Measurements from ENCODE around the gene TMPO. TPM values are rescaled to one million over a fixed set of nuclear protein-coding genes. Genes with fewer than 3 reads are reported as not detected.

TMPO gene, protein sequence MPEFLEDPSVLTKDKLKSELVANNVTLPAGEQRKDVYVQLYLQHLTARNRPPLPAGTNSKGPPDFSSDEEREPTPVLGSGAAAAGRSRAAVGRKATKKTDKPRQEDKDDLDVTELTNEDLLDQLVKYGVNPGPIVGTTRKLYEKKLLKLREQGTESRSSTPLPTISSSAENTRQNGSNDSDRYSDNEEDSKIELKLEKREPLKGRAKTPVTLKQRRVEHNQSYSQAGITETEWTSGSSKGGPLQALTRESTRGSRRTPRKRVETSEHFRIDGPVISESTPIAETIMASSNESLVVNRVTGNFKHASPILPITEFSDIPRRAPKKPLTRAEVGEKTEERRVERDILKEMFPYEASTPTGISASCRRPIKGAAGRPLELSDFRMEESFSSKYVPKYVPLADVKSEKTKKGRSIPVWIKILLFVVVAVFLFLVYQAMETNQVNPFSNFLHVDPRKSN
- 100 to 1,000 TPM in 1 of 4 donors, 10 to 100 TPM in 3; 19.5 to 104 (median 45.4) TPM for polyA plus RNA-seq
- long read RNA-seq, donor 1, full-length matches to known transcripts: 35 of 58 reads
- long read RNA-seq, donor 1, partial matches to known transcripts: 23 of 58 reads
- long read RNA-seq, donor 1, other reads (novel, unspliced or antisense): 0 of 58 reads
- long read RNA-seq, donor 2, full-length matches to known transcripts: 7 of 7 reads
- long read RNA-seq, donor 2, partial matches to known transcripts: 0 of 7 reads
- long read RNA-seq, donor 2, other reads (novel, unspliced or antisense): 0 of 7 reads
- long read RNA-seq, donor 3, full-length matches to known transcripts: 16 of 36 reads
- long read RNA-seq, donor 3, partial matches to known transcripts: 20 of 36 reads
- long read RNA-seq, donor 3, other reads (novel, unspliced or antisense): 0 of 36 reads
- long read RNA-seq, donor 4, full-length matches to known transcripts: 1 of 1 reads
- long read RNA-seq, donor 4, partial matches to known transcripts: 0 of 1 reads
- long read RNA-seq, donor 4, other reads (novel, unspliced or antisense): 0 of 1 reads
- long read RNA-seq, donor 5, partial matches to known transcripts: 6 of 8 reads
- long read RNA-seq, donor 5, other reads (novel, unspliced or antisense): 0 of 8 reads
- long read RNA-seq, donor 6, full-length matches to known transcripts: 13 of 34 reads
- long read RNA-seq, donor 6, partial matches to known transcripts: 21 of 34 reads
- long read RNA-seq, donor 6, other reads (novel, unspliced or antisense): 0 of 34 reads
- long read RNA-seq, donor 7: 0 reads
- long read RNA-seq, donor 8, full-length matches to known transcripts: 1 of 11 reads
- long read RNA-seq, donor 8, partial matches to known transcripts: 10 of 11 reads
- long read RNA-seq, donor 8, other reads (novel, unspliced or antisense): 0 of 11 reads
- long read RNA-seq, donor 9, full-length matches to known transcripts: 5 of 5 reads
- long read RNA-seq, donor 9, partial matches to known transcripts: 0 of 5 reads
- long read RNA-seq, donor 9, other reads (novel, unspliced or antisense): 0 of 5 reads
- long read RNA-seq, donor 10, full-length matches to known transcripts: 23 of 30 reads
- long read RNA-seq, donor 10, partial matches to known transcripts: 7 of 30 reads
- long read RNA-seq, donor 10, other reads (novel, unspliced or antisense): 0 of 30 reads

DNA sequence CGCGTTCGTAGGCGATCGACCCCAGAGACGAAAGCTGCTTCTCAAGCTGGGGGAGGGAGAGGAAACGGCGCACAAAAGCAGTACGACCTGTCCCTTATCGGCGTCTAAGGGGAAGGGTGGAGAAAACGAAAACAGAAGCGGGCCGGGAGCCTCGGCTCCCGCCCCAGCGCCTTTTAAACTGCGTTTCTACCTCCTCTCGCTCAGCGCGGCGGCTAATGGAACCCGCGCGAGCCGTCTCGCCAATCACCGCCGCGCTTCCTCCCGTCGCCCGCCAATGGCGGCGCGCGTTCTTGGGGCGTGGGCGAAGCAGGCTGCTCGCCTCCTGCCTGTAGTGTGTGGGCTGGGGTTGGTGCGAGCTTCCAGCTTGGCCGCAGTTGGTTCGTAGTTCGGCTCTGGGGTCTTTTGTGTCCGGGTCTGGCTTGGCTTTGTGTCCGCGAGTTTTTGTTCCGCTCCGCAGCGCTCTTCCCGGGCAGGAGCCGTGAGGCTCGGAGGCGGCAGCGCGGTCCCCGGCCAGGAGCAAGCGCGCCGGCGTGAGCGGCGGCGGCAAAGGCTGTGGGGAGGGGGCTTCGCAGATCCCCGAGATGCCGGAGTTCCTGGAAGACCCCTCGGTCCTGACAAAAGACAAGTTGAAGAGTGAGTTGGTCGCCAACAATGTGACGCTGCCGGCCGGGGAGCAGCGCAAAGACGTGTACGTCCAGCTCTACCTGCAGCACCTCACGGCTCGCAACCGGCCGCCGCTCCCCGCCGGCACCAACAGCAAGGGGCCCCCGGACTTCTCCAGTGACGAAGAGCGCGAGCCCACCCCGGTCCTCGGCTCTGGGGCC is at the start of gene TMPO:
TMPO (plus strand) TSS at position 304 of the 824 bp plus-strand sequence; CDS start at position 582, 278 bp downstream.
- DNase-seq: peak; percentile 96 to 99
- FAIRE-seq: no peak
- H3K27ac ChIP-seq (ENCODE audit: low read depth in 1 of 3, low read length in 2 of 3): peak within 1 kb of the TSS; percentile 89 to 99 (median 98)
- H3K27me3 ChIP-seq (ENCODE audit: control insufficient read depth in 3 of 3, insufficient read depth in 3 of 3, low read length in 3 of 3): no peaks in the 10 kb centered on the region
- WGBS, 3 donors: 0% methylated on average over 88 of the region's 88 CpGs
- peak within 1 kb of the TSS; percentile 84 to 92 (median 89) for H3K4me3 ChIP-seq (ENCODE audit: low read depth in 1 of 3, low read length in 3 of 3)
- H3K36me3 ChIP-seq (ENCODE audit: control insufficient read depth in 3 of 3, insufficient read depth in 2 of 3, low read depth in 1 of 3, low read length in 3 of 3): peaks cover 0 to 14% (median 0%) of the 10 kb centered on the region in 3 donors
- no peaks in the 10 kb centered on the region for H3K4me1 ChIP-seq (ENCODE audit: control insufficient read depth in 3 of 3, insufficient read depth in 2 of 3, low read depth in 1 of 3, low read length in 2 of 3)
- H3K9me3 ChIP-seq (ENCODE audit: control insufficient read depth in 2 of 2, insufficient read depth in 1 of 2, low read depth in 1 of 2, low read length in 1 of 2): no peaks in the 10 kb centered on the region

DNA sequence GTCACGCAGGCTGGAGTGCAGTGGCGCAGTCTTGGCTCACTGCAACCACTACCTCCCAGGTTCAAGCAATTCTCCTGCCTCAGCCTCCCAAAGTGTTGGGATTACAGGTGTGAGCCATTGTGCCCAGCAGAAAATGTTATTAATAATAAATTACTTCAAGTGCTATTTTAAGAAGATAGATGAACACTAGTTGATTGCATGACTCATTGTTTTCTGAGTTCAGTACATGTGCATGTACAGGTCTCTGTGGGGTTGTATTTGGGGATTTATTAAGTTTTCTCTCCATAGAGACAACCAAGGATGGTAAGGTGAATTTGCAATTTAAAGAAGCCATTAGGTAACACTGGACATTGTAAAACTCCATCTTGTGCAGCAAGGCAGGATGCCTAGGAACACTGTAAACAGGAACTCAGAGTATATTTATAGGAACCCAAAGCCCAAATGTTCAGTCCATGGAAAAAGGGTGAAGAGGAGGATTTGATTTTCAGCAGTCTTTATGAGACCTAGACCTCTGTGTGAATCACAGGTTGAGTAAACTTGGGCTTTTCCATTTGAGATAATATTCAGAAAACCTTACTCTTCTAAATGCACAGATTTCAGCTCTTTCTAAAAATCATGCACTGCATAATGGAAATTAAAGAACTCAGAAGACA is 49.3 kb upstream of the TMPO start:
- FAIRE-seq: no peak
- H3K27me3 ChIP-seq (ENCODE audit: control insufficient read depth in 3 of 3, insufficient read depth in 3 of 3, low read length in 3 of 3): no peaks in the 10 kb centered on the region
- H3K27ac ChIP-seq (ENCODE audit: low read depth in 1 of 3, low read length in 2 of 3): no peak overlapping the region
- no peak overlapping the region for H3K4me3 ChIP-seq (ENCODE audit: low read depth in 1 of 3, low read length in 3 of 3)
- WGBS, 3 donors: 88 to 95% (median 89%) methylated on average over 2 of the region's 2 CpGs
- H3K9me3 ChIP-seq (ENCODE audit: control insufficient read depth in 2 of 2, insufficient read depth in 1 of 2, low read depth in 1 of 2, low read length in 1 of 2): no peaks in the 10 kb centered on the region
- no peaks in the 10 kb centered on the region for H3K36me3 ChIP-seq (ENCODE audit: control insufficient read depth in 3 of 3, insufficient read depth in 2 of 3, low read depth in 1 of 3, low read length in 3 of 3)
- H3K4me1 ChIP-seq (ENCODE audit: control insufficient read depth in 3 of 3, insufficient read depth in 2 of 3, low read depth in 1 of 3, low read length in 2 of 3): no peaks in the 10 kb centered on the region
- no peak for DNase-seq

DNA sequence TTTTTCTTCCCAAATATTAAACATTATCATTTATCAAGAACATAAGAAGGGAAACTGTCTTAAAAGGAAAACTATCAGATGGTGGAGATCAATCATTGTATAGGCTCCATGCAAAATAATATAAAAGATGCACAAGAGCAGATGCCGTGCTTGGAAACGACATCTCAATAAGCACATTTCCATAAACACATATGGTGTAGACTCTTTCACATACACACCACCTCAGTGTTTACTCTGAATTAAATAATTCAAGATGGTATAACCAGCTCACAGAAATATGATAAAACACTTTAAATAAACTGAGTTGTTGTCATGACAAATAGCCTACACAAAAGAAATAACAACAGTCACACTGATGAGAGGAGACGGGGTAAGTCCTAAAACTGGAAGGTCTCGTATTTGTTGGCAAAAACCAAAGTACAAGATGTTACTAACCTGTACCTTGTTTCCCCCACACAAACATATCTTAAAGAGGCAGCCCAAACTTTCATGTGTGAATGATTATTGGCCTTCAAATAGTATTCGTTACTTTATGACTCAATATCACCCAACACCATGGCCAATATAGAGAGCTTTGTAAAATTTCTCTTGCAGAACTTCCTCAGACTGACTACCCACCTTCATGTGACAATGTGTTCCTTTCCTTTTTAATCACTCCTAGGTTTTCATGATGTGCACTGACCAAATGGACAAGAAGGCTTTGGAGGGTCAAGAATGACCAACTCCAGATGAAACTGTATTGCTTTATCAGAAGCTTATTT is 48.6 kb upstream of the TMPO start:
- Histone ChIP-seq H3K4me3 (ENCODE audit: low read depth in 1 of 3, low read length in 3 of 3) (no peak overlapping the region), H3K4me1 (ENCODE audit: control insufficient read depth in 3 of 3, insufficient read depth in 2 of 3, low read depth in 1 of 3, low read length in 2 of 3) (no peaks in the 10 kb centered on the region), H3K27me3 (ENCODE audit: control insufficient read depth in 3 of 3, insufficient read depth in 3 of 3, low read length in 3 of 3) (no peaks in the 10 kb centered on the region), H3K9me3 (ENCODE audit: control insufficient read depth in 2 of 2, insufficient read depth in 1 of 2, low read depth in 1 of 2, low read length in 1 of 2) (no peaks in the 10 kb centered on the region), H3K36me3 (ENCODE audit: control insufficient read depth in 3 of 3, insufficient read depth in 2 of 3, low read depth in 1 of 3, low read length in 3 of 3) (no peaks in the 10 kb centered on the region), H3K27ac (ENCODE audit: low read depth in 1 of 3, low read length in 2 of 3) (no peak overlapping the region)
- FAIRE-seq (no peak), DNase-seq (no peak)
- 79 to 90% (median 82%) methylated on average over 5 of the region's 5 CpGs for WGBS, 3 donors

DNA sequence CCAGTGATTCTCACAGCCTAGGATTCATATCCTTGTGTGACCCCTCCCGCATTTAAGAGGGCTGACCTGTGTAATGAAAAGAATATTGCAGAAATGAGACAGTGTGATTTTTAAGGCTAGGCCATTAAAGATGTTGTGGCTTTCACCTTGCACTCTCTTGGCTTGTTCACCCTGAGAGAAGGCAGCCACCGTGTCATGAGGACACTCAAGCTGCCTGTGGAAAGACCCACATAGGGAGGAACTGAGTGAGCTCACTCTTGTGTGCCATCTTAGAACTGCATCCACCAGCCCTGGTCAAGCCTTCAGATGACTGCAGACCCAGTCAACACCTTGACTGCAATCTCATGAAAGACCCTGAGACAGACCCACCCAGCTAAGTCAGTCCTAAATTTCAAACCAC is 46.3 kb upstream of the TMPO start:
- WGBS, 3 donors: 78 to 94% (median 92%) methylated on average over 2 of the region's 2 CpGs
- no peak for FAIRE-seq

DNA sequence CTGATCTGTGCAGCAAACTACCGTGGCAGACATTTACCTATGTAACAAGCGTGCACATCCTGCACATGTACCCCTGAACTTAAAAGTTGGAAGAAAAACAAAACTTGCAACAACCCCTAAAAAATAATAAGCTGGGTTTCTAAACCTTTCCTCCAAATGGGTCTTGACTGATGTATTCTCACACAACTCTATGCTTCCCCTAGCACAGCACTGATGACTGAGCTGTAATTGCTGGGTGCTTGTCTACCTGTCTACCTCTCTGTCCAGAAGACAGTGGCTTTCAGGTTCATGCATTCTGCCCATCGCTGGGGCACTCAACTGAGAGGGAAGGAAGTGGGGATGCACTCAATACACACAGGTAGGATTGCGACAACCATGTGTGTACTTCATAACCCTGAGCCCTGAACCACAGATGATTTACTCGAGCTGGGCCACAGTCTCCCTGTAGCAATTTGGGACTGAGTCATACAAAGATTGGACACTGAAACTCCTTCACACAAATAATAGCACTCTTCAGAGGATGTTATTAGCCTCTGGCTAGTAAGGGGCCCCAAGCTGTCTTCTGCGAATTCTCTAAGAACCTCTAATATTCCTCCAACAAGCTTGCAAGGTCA is 44.8 kb upstream of the TMPO start:
- WGBS, 3 donors: 75 to 85% (median 81%) methylated on average over 6 of the region's 6 CpGs
- no peak overlapping the region for H3K4me3 ChIP-seq (ENCODE audit: low read depth in 1 of 3, low read length in 3 of 3)
- H3K27ac ChIP-seq (ENCODE audit: low read depth in 1 of 3, low read length in 2 of 3): no peak overlapping the region
- no peaks in the 10 kb centered on the region for H3K27me3 ChIP-seq (ENCODE audit: control insufficient read depth in 3 of 3, insufficient read depth in 3 of 3, low read length in 3 of 3)
- no peaks in the 10 kb centered on the region for H3K36me3 ChIP-seq (ENCODE audit: control insufficient read depth in 3 of 3, insufficient read depth in 2 of 3, low read depth in 1 of 3, low read length in 3 of 3)
- H3K4me1 ChIP-seq (ENCODE audit: control insufficient read depth in 3 of 3, insufficient read depth in 2 of 3, low read depth in 1 of 3, low read length in 2 of 3): no peaks in the 10 kb centered on the region
- FAIRE-seq: no peak
- no peaks in the 10 kb centered on the region for H3K9me3 ChIP-seq (ENCODE audit: control insufficient read depth in 2 of 2, insufficient read depth in 1 of 2, low read depth in 1 of 2, low read length in 1 of 2)
- no peak for DNase-seq

More for the DNA sequence above, 46.3 kb upstream of the TMPO start:
- H3K36me3 ChIP-seq (ENCODE audit: control insufficient read depth in 3 of 3, insufficient read depth in 2 of 3, low read depth in 1 of 3, low read length in 3 of 3): no peaks in the 10 kb centered on the region
- no peak overlapping the region for H3K27ac ChIP-seq (ENCODE audit: low read depth in 1 of 3, low read length in 2 of 3)
- DNase-seq: no peak
- H3K9me3 ChIP-seq (ENCODE audit: control insufficient read depth in 2 of 2, insufficient read depth in 1 of 2, low read depth in 1 of 2, low read length in 1 of 2): no peaks in the 10 kb centered on the region
- no peak overlapping the region for H3K4me3 ChIP-seq (ENCODE audit: low read depth in 1 of 3, low read length in 3 of 3)
- no peaks in the 10 kb centered on the region for H3K27me3 ChIP-seq (ENCODE audit: control insufficient read depth in 3 of 3, insufficient read depth in 3 of 3, low read length in 3 of 3)
- H3K4me1 ChIP-seq (ENCODE audit: control insufficient read depth in 3 of 3, insufficient read depth in 2 of 3, low read depth in 1 of 3, low read length in 2 of 3): no peaks in the 10 kb centered on the region

DNA sequence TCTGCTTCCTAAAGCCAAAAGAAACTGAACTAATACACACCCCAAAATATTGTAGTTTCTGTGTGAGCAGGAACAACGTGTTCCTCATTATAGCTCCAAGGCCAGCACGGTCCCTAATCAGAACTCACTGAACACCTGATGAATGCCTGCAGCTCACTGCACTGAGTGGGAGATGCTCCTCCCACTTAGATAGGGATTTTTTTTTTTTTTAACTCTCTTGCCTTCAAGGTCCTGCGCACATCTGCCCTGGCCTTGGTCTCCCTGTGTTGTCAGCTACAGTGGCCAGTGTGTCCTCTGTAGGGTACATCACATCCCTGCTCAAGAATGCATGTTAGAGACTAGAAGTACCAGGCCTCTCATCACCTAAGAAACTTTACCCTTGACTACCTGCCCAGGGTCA is 44.3 kb upstream of the TMPO start:
- Histone ChIP-seq H3K27me3 (ENCODE audit: control insufficient read depth in 3 of 3, insufficient read depth in 3 of 3, low read length in 3 of 3) (no peaks in the 10 kb centered on the region), H3K36me3 (ENCODE audit: control insufficient read depth in 3 of 3, insufficient read depth in 2 of 3, low read depth in 1 of 3, low read length in 3 of 3) (no peaks in the 10 kb centered on the region), H3K4me3 (ENCODE audit: low read depth in 1 of 3, low read length in 3 of 3) (no peak overlapping the region), H3K9me3 (ENCODE audit: control insufficient read depth in 2 of 2, insufficient read depth in 1 of 2, low read depth in 1 of 2, low read length in 1 of 2) (no peaks in the 10 kb centered on the region), H3K4me1 (ENCODE audit: control insufficient read depth in 3 of 3, insufficient read depth in 2 of 3, low read depth in 1 of 3, low read length in 2 of 3) (no peaks in the 10 kb centered on the region), H3K27ac (ENCODE audit: low read depth in 1 of 3, low read length in 2 of 3) (no peak overlapping the region)
- DNase-seq (peak in 1 of 2 donors; percentile 25), FAIRE-seq (no peak)
- 33 to 66% (median 58%) methylated on average over 3 of the region's 3 CpGs for WGBS, 3 donors

Measured in small intestine (tissue), 16 donors.